Measurements from ENCODE around the gene FCHSD2.

The FCHSD2 gene

GRCh38 chr11:72842126-72842525, 300.0 kb downstream of the FCHSD2 start:
- H3K4me3 ChIP-seq (ENCODE audit: low read length): no peak overlapping the region
- TF ChIP-seq ZNF274 (IDR thresholded peaks at IDR 0.05; ENCODE audit: low read depth, low read length): no peak

DNA sequence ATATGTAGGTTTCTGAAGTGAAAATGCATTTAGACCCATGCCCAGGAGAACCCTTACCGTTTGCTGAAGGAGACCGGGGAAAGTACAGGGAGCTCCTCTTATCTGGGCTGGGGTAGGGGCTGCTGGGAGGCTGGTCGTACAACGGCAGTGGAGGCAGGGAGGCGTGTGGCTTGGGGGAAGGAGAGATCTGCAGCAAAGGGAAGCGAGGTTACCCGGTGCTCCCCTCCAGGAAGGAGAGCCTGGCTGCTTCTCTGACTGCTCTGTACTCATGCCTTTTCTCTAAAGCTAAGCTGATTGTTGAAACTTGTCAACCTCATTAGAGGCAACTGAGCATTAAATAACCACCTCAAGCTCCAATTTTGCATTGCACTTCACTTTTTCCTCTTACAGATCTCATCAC, 300.7 kb downstream of the FCHSD2 start:
- H3K4me3 ChIP-seq (ENCODE audit: low read length): no peak overlapping the region
- no peak for TF ChIP-seq ZNF274 (IDR thresholded peaks at IDR 0.05; ENCODE audit: low read depth, low read length)

GRCh38 chr11:72840780-72841179, 301.3 kb downstream of the FCHSD2 start:
- H3K4me3 ChIP-seq (ENCODE audit: low read length): no peak overlapping the region
- no peak for TF ChIP-seq ZNF274 (IDR thresholded peaks at IDR 0.05; ENCODE audit: low read depth, low read length)

DNA sequence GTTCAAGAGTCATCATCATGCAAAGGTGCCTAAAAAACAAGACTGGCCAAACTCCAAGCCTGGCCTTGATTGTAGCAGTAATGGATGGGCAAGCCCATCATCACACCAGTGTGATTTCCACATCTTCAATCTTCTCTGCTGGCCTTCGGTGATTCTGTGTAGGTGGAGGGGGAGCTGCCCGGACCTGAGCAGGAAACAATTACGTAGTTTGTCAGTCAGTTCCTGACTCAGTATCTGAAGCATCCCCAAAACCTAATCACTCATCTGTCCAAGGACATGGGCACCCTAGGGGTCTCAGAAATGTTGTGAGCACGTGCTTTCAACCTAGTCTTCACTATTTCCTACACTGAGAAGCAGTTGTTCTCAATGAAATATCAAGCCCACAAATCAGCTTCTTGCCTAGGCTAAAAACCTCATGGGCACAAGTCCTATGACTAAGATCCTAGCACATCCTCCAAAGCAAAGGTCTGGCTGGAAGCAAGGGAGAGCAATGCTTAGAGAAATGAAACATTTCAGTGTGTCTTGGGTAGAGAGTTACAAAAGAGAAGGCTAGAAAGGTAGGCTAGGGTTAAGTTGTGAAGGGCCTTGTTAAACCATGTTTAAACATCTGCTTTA, 303.3 kb downstream of the FCHSD2 start:
- no peak for TF ChIP-seq ZNF274 (IDR thresholded peaks at IDR 0.05; ENCODE audit: low read depth, low read length)
- H3K4me3 ChIP-seq (ENCODE audit: low read length): no peak overlapping the region

GRCh38 chr11:72836111-72836510, 306.0 kb downstream of the FCHSD2 start:
- H3K4me3 ChIP-seq (ENCODE audit: low read length): no peak overlapping the region
- TF ChIP-seq ZNF274 (IDR thresholded peaks at IDR 0.05; ENCODE audit: low read depth, low read length): no peak

- H3K4me3 ChIP-seq (ENCODE audit: low read length): no peak overlapping the region
- no peak for TF ChIP-seq ZNF274 (IDR thresholded peaks at IDR 0.05; ENCODE audit: low read depth, low read length)
These were observed 307.2 kb downstream of the FCHSD2 start for GRCh38 chr11:72834905-72835304.

- no peak overlapping the region for H3K4me3 ChIP-seq (ENCODE audit: low read length)
- TF ChIP-seq ZNF274 (IDR thresholded peaks at IDR 0.05; ENCODE audit: low read depth, low read length): no peak
These were observed 308.2 kb downstream of the FCHSD2 start for GRCh38 chr11:72833811-72834493.

- no peak for TF ChIP-seq ZNF274 (IDR thresholded peaks at IDR 0.05; ENCODE audit: low read depth, low read length)
- H3K4me3 ChIP-seq (ENCODE audit: low read length): no peak overlapping the region
These were observed 308.9 kb downstream of the FCHSD2 start for GRCh38 chr11:72833083-72833733.

DNA sequence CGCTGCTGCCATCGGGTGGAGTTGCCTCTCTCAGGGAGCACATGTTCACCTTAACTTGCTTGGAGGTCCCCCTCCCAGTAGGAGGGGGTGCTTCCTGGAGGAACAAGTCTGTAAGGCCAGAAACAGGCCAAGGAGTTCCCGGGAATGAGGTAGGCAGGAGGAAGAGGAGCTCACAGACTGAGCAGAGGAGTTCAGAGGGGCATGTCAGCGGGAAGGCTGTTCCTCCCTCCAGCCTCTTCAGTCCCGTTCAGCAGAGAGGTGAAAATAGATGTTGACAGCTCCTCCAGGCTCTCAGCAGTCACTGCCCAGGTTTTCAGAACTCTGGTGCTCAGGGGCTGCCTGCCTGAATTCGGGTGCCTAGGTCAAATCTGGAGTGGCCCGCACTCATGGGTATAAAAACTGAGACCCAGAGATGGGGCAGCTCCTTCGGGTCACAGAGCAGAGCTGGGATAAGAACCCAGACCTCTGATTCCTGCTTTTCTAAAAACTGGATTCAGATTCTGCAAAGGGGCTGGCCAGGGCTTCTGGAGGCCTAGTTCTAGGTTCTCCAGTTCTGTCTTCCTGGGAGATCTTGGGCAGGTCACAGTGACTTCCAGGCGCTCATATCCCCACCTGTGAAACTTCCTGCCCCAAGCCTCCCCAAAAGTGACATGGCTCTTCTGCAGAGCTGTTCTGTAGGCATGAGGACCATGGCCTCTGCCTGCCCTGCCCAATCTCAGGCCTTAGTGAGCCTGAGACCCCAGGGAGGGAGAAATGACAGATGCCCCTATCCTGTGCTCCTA, 309.6 kb downstream of the FCHSD2 start:
- no peak overlapping the region for H3K4me3 ChIP-seq (ENCODE audit: low read length)
- TF ChIP-seq ZNF274 (IDR thresholded peaks at IDR 0.05; ENCODE audit: low read depth, low read length): no peak

GRCh38 chr11:72831521-72832300, 310.4 kb downstream of the FCHSD2 start:
- no peak for TF ChIP-seq ZNF274 (IDR thresholded peaks at IDR 0.05; ENCODE audit: low read depth, low read length)
- no peak overlapping the region for H3K4me3 ChIP-seq (ENCODE audit: low read length)

DNA sequence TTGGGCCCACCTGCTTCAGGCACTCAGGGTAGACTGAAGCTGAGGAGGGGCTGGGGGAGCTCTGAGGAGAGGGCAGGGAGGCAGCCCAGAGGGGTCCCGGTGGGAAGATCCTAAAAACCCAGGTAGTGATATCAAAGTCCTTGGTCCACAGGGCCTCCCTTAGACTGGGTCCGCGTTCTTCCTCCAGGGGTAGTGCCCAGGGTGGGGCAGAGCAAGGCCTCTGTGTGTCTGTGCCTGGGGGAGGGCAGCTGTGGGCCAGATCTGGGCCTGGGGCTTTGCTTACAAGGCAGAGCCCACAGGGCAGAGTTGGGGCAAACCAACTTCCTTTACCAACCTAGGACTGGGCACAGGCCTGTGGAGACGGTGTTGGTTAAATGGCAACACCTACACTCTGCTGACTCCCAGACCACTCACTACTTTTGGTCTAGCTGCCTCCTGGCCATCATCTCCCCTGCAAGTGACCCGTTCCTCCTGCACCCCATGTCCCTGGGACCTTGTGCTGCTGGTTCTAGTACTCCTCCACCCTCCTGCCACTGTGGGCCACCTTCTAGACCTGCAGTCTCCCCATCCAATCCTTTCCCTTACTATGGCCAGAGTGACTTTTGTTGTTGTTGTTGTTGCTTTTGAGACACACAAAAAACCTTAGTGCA, 312.1 kb downstream of the FCHSD2 start:
- no peak overlapping the region for H3K4me3 ChIP-seq (ENCODE audit: low read length)
- TF ChIP-seq ZNF274 (IDR thresholded peaks at IDR 0.05; ENCODE audit: low read depth, low read length): no peak

DNA sequence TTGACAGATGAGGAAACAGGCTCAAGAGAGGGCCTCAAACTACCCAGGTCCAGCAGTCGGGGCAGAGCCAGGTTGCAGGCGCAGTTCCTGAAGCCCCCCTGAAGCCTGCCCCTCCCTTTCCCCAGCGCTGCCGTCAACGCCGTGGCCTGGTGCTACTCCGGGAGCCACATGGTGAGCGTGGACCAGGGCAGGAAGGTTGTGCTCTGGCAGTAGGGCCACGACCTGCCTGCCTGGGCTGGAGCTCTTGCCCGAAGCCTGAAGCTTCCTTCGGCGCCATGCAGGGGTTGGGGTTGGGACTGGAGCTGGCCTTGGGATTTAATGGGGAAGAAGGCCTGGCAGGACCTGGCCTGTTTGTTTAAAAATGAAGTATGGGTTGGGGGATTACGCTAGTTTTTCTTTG, 312.9 kb downstream of the FCHSD2 start:
- H3K4me3 ChIP-seq (ENCODE audit: low read length): no peak overlapping the region

GRCh38 chr11:72828692-72829101, 313.4 kb downstream of the FCHSD2 start:
- TF ChIP-seq ZNF274 (IDR thresholded peaks at IDR 0.05; ENCODE audit: low read depth, low read length): no peak
- no peak overlapping the region for H3K4me3 ChIP-seq (ENCODE audit: low read length)

More for the DNA sequence above, 312.9 kb downstream of the FCHSD2 start:
- no peak for TF ChIP-seq ZNF274 (IDR thresholded peaks at IDR 0.05; ENCODE audit: low read depth, low read length)
